ENCODE measurements around the gene OR52N4.
"Not testable (repeated sequence)": the region's sequence is repeated elsewhere in the genome, so short reads cannot be mapped to it uniquely, and the experiment has no call there.

Gene OR52N4

GRCh38 chr11:5753943-5754342, at the start of gene OR52N4:
Gene OR52N4, plus strand, starts transcription at chr11:5754243. Its CDS starts 498 bp downstream, at chr11:5754741.
- H3K27ac ChIP-seq, result no peak within 1 kb of the TSS
- TF ChIP-seq ZFX (IDR thresholded peaks at IDR 0.05; ENCODE audit: borderline replicate concordance), result no peak
- TF ChIP-seq, protein P1, sequence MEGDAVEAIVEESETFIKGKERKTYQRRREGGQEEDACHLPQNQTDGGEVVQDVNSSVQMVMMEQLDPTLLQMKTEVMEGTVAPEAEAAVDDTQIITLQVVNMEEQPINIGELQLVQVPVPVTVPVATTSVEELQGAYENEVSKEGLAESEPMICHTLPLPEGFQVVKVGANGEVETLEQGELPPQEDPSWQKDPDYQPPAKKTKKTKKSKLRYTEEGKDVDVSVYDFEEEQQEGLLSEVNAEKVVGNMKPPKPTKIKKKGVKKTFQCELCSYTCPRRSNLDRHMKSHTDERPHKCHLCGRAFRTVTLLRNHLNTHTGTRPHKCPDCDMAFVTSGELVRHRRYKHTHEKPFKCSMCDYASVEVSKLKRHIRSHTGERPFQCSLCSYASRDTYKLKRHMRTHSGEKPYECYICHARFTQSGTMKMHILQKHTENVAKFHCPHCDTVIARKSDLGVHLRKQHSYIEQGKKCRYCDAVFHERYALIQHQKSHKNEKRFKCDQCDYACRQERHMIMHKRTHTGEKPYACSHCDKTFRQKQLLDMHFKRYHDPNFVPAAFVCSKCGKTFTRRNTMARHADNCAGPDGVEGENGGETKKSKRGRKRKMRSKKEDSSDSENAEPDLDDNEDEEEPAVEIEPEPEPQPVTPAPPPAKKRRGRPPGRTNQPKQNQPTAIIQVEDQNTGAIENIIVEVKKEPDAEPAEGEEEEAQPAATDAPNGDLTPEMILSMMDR (IDR thresholded peaks at IDR 0.05), result no peak

DNA sequence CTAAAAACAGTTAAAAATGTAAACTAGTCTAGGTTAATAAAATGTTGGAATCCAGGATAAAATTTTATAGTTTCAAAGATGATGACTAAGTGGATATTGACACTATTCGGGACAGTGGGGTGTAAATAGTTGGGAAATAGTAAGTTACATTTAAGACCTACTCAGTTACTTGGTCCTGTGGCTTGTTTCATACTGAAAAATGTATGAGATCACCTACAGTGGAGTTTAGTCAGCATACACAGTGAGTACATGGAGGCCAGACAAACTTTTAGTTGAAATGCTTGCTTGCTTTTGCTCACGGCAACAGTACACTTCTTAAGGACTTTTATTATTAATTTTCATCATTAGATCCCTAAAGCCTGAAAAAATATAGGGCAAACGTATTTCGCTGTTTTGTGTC, 48.4 kb upstream of the OR52N4 start:
- TF ChIP-seq, protein P1 (IDR thresholded peaks at IDR 0.05), result no peak
- TF ChIP-seq ZFX (IDR thresholded peaks at IDR 0.05; ENCODE audit: borderline replicate concordance), result no peak
- no peak overlapping the region for H3K27ac ChIP-seq

DNA sequence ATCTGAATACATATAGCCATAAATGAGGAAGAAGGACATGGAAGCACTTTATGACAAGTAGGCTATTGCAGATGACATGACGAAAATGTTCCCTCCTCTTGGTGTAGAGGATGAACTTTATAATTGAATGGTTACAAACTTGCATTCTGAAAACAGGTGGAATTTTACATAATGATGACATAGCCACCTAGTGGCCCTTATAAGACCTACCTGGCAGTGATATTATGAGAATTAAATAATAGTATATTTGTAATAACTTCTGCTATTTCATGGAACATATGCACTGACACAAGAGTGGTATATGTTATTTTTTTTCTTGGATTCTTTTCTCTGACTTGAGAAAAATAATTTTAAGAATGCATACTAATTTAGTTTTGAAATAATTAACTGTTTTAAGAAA, 41.5 kb upstream of the OR52N4 start:
- H3K27ac ChIP-seq, result no peak overlapping the region
- TF ChIP-seq, protein P1 (IDR thresholded peaks at IDR 0.05), result peak; percentile 52
- TF ChIP-seq ZFX (IDR thresholded peaks at IDR 0.05; ENCODE audit: borderline replicate concordance), result no peak

DNA sequence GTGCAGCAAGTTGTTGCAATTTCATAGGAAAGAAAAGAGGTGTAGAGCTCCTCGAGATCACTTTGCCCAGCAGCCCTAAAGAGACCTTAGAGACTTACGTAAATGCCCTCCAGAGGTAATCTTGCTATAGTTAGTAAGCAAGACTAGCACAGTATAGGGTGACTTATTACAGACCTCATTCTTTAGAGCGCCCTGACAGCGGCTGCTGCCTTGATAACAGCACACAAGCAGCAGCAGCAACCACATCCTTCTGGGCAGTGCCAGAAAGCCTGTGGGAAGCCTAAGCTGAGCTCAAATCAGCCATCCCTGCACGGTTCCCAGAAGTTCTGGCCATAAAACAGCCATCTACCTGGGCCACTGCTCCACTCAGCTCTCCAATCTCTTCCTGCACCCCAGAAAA, 40.3 kb upstream of the OR52N4 start:
- H3K27ac ChIP-seq, result no peak overlapping the region
- TF ChIP-seq, protein P1 (IDR thresholded peaks at IDR 0.05), result no peak
- no peak for TF ChIP-seq ZFX (IDR thresholded peaks at IDR 0.05; ENCODE audit: borderline replicate concordance)

DNA sequence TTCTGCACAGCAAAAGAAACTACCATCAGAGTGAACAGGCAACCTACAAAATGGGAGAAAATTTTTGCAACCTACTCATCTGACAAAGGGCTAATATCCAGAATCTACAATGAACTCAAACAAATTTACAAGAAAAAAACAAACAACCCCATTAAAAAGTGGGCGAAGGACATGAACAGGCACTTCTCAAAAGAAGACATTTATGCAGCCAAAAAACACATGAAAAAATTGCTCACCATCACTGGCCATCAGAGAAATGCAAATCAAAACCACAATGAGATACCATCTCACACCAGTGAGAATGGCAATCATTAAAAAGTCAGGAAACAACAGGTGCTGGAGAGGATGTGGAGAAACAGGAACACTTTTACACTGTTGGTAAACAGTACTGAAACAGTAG, 37.5 kb upstream of the OR52N4 start:
- not testable (repeated sequence) for H3K27ac ChIP-seq

DNA sequence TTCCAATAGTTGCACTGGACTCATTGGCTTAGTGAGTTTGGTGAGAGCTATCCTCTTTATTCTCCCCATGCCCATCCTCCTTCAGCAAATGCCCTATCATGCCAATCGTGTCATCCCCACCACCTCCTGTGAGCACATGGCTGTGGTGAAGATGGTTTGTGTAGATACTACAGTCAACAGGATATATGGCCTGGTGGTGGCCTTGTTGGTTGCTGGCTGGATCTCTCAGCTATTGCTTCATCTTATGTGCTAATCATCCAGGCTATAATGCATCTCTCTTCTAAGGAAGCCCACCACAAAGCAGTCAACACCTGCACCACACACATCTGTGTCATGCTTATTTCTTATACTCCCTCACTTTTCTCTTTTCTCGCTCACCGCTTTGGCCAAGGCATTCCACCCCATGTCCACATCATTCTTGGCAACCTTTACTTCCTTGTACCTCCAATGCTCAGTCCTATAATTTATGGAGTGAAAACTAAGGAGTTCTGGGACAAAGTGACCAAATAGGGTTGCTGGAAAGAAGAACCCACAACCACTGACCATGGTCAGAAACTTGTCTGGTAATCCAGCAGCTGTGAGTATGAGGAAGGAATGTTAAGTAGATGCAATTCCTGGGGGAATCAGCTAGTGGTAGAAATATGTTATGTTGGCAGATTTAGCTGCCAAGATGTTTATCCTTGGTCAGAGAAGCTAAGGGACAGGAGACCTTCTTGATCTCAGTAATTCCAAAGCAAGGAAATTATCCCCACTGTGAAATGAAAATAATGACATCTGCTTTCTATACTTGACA, 34.1 kb upstream of the OR52N4 start:
- H3K27ac ChIP-seq, result no peak overlapping the region
- TF ChIP-seq, protein P1 (IDR thresholded peaks at IDR 0.05), result no peak
- TF ChIP-seq ZFX (IDR thresholded peaks at IDR 0.05; ENCODE audit: borderline replicate concordance), result no peak

DNA sequence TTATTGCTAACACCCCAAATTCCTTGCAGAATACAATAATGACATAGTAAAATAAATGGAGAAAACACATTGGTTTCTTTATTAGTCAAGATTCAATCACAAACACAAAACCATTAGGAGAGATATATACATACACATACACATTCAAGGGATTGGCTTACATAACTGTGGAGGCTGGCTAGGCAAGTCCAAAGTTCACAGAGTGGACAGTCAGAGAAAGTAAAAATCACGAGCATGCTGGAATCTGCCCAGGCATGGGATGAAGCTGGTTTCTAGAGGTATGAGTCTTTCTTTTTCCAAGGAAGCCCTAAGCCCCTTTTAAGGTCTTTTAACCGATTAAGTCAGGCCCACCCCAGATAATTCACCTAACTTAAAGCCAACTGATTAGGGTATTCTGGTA, 31.4 kb upstream of the OR52N4 start:
- H3K27ac ChIP-seq, result no peak overlapping the region
- TF ChIP-seq, protein P1 (IDR thresholded peaks at IDR 0.05), result no peak
- TF ChIP-seq ZFX (IDR thresholded peaks at IDR 0.05; ENCODE audit: borderline replicate concordance), result no peak

DNA sequence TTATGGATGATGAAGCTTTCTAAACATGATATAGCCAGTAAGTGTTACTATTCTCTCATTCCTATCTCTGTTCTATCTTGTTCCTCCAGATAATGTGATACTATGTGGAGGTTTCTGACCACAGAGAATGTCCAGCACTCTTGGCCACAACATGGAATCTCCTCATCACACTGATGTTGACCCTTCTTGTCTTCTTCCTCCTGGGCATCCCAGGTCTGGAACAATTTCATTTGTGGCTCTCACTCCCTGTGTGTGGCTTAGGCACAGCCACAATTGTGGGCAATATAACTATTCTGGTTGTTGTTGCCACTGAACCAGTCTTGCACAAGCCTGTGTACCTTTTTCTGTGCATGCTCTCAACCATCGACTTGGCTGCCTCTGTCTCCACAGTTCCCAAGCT, 27.7 kb upstream of the OR52N4 start:
- TF ChIP-seq, protein P1 (IDR thresholded peaks at IDR 0.05), result no peak
- no peak for TF ChIP-seq ZFX (IDR thresholded peaks at IDR 0.05; ENCODE audit: borderline replicate concordance)
- no peak overlapping the region for H3K27ac ChIP-seq

Measured in 22Rv1 (cell line).